ENCODE results near the gene SGSM2.

The SGSM2 gene

DNA sequence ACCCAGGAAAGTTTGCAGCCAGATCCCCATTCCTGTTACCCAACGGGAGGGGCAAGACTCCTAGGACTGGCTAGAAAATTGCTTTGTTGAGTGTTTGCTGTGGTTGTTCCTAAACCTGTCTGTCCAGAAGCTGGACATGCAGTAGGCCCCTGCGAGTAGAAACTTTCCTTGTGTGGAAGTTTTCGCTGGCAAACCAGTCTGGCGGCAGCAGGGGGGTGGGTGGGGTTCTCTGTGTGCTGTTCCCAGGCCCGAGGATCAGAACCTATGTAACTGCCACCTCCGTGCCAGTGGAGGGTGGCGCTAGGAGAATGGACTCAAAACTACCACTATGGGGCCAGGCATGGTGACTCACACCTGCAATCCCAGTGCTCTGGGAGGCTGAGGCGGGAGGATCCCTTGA, 9.2 kb downstream of the SGSM2 start:
- H3K9ac ChIP-seq (ENCODE audit: low read length), result no peak overlapping the region

DNA sequence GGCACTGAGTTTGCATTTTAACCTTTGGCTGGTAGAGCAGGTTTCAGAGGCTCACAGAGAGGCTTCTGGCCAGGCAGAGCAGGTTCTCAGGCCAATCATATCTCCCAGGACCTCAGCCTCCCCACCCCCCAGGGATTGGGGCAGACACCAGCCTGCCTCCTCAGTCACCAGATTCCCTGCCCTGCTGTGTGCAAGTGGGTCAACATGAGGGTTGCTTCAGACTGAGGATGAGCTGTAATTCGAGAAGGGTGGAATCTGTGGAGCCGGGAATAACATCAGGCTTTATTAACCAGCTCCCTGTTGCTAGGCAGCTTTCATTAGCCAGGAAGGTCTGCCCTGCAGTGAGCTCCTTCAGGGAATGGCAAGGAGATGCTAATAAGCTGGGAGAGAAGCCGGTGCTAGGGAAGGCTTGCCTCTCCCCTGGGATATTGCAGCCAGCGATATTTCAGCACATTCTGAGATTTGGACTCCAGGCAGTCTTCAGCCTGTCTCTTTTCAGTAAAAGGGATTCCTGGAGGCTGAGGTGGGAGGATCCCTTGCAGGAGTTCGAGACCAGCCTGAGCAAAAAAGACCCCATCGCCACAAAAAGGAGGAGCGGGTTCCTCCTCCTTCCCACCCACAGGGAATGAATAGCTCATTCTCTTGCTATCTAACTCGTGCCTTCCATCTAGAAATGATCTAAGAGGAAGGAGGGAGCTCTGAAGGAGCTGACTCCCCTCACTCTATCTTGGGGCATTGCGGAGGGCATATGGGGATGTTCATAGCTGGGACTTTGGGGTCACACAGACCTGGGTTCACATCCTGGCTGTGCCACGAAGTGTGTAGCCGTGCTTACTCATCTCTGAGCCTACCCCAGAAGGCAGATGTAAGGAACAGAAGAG, 10.7 kb downstream of the SGSM2 start:
- Histone ChIP-seq H3K4me3 (ENCODE audit: low read depth, low read length, poor library complexity, severe bottlenecking) (no peak overlapping the region), H3K36me3 (ENCODE audit: insufficient read depth, low read length) (peaks cover 24% of the 10 kb centered on the region), H2AFZ (ENCODE audit: low read length) (no peak overlapping the region), H4K20me1 (ENCODE audit: insufficient read depth, low read length) (no peaks in the 10 kb centered on the region), H3K4me2 (ENCODE audit: low read length) (no peak overlapping the region), H3K27ac (ENCODE audit: low read depth, low read length, poor library complexity, severe bottlenecking) (no peak overlapping the region), H3K9ac (ENCODE audit: low read length) (no peak overlapping the region), H3K4me1 (ENCODE audit: insufficient read depth, low read length, severe bottlenecking) (peaks cover 9% of the 10 kb centered on the region), H3K9me2 (ENCODE audit: low read depth, low read length) (no peaks in the 10 kb centered on the region), H3K27me3 (ENCODE audit: insufficient read depth, low read length) (no peaks in the 10 kb centered on the region), H3K9me3 (ENCODE audit: low read length) (no peaks in the 10 kb centered on the region), H3F3A (ENCODE audit: insufficient read depth, low read length) (peaks cover 3% of the 10 kb centered on the region; the same call in 1 of the 2 replicates), H3K79me2 (ENCODE audit: insufficient read depth, low read length) (no peaks in the 10 kb centered on the region)
- TF ChIP-seq, protein P1, sequence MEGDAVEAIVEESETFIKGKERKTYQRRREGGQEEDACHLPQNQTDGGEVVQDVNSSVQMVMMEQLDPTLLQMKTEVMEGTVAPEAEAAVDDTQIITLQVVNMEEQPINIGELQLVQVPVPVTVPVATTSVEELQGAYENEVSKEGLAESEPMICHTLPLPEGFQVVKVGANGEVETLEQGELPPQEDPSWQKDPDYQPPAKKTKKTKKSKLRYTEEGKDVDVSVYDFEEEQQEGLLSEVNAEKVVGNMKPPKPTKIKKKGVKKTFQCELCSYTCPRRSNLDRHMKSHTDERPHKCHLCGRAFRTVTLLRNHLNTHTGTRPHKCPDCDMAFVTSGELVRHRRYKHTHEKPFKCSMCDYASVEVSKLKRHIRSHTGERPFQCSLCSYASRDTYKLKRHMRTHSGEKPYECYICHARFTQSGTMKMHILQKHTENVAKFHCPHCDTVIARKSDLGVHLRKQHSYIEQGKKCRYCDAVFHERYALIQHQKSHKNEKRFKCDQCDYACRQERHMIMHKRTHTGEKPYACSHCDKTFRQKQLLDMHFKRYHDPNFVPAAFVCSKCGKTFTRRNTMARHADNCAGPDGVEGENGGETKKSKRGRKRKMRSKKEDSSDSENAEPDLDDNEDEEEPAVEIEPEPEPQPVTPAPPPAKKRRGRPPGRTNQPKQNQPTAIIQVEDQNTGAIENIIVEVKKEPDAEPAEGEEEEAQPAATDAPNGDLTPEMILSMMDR (IDR thresholded peaks at IDR 0.05; ENCODE audit: low read length), result no peak
- no peak for TF ChIP-seq EZH2 (IDR thresholded peaks at IDR 0.05; ENCODE audit: borderline replicate concordance, low read length)

More for the DNA sequence above, 9.2 kb downstream of the SGSM2 start:
- no peaks in the 10 kb centered on the region for H3F3A ChIP-seq (ENCODE audit: insufficient read depth, low read length)
- no peak overlapping the region for H3K4me2 ChIP-seq (ENCODE audit: low read length)
- H3K4me3 ChIP-seq (ENCODE audit: low read depth, low read length, poor library complexity, severe bottlenecking), result no peak overlapping the region
- no peak overlapping the region for H3K27ac ChIP-seq (ENCODE audit: low read depth, low read length, poor library complexity, severe bottlenecking)
- H2AFZ ChIP-seq (ENCODE audit: low read length), result no peak overlapping the region
- H3K27me3 ChIP-seq (ENCODE audit: insufficient read depth, low read length), result no peaks in the 10 kb centered on the region
- no peaks in the 10 kb centered on the region for H3K4me1 ChIP-seq (ENCODE audit: insufficient read depth, low read length, severe bottlenecking)
- no peaks in the 10 kb centered on the region for H4K20me1 ChIP-seq (ENCODE audit: insufficient read depth, low read length)
- no peaks in the 10 kb centered on the region for H3K9me2 ChIP-seq (ENCODE audit: low read depth, low read length)
- H3K79me2 ChIP-seq (ENCODE audit: insufficient read depth, low read length), result no peaks in the 10 kb centered on the region
- H3K36me3 ChIP-seq (ENCODE audit: insufficient read depth, low read length), result peaks cover 37% of the 10 kb centered on the region
- TF ChIP-seq, protein P1 (IDR thresholded peaks at IDR 0.05; ENCODE audit: low read length), result no peak
- no peak for TF ChIP-seq EZH2 (IDR thresholded peaks at IDR 0.05; ENCODE audit: borderline replicate concordance, low read length)
- no peaks in the 10 kb centered on the region for H3K9me3 ChIP-seq (ENCODE audit: low read length)

DNA sequence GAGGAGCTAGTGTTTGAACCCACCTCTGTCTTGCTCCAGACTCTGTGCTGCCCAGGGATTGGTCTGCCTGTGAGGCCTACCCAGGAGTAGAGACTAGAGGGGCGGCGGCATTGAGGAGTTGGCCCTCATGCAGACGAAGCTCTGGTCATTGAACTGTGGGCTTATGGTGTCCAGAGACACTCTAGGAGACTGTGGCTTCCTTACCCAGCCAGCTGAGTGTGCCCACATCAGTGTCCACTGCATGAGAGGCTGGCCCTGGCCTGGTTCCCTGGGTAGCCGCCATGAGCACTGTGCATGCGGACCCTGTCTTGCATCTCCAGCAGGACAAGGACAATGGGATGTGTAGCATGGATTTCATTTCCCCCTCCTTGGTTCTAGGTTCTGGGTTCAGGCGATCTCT, 14.0 kb downstream of the SGSM2 start:
- Histone ChIP-seq H3K4me3 (ENCODE audit: low read depth, low read length, poor library complexity, severe bottlenecking) (no peak overlapping the region), H3K9me3 (ENCODE audit: low read length) (no peaks in the 10 kb centered on the region), H3K27me3 (ENCODE audit: insufficient read depth, low read length) (no peaks in the 10 kb centered on the region), H3K9ac (ENCODE audit: low read length) (no peak overlapping the region), H3K9me2 (ENCODE audit: low read depth, low read length) (no peaks in the 10 kb centered on the region), H3K4me2 (ENCODE audit: low read length) (no peak overlapping the region), H2AFZ (ENCODE audit: low read length) (no peak overlapping the region), H3K36me3 (ENCODE audit: insufficient read depth, low read length) (no peaks in the 10 kb centered on the region; the same call in 1 of the 2 replicates), H4K20me1 (ENCODE audit: insufficient read depth, low read length) (no peaks in the 10 kb centered on the region), H3K27ac (ENCODE audit: low read depth, low read length, poor library complexity, severe bottlenecking) (no peak overlapping the region), H3K79me2 (ENCODE audit: insufficient read depth, low read length) (no peaks in the 10 kb centered on the region), H3F3A (ENCODE audit: insufficient read depth, low read length) (peaks cover 12% of the 10 kb centered on the region), H3K4me1 (ENCODE audit: insufficient read depth, low read length, severe bottlenecking) (peaks cover 19% of the 10 kb centered on the region)
- no peak for TF ChIP-seq EZH2 (IDR thresholded peaks at IDR 0.05; ENCODE audit: borderline replicate concordance, low read length)
